Activated CD8-positive, alpha-beta memory T cell treated with anti-CD3 and anti-CD28 coated beads, Interleukin-2, amount 50 U/mL, for 1 hour (primary cell): ENCODE measurements around the gene C17orf107.
"Not testable (repeated sequence)": the region's sequence is repeated elsewhere in the genome, so short reads cannot be mapped to it uniquely, and the experiment has no call there.

Experiments used
- DNase-seq: peaks from one replicate; pipeline ENCODE4 v3.0.0-alpha.2; 2020; ENCODE audit errors: extremely low read depth

C17orf107 gene

GRCh38 chr17:4899341-4900230 lies at the start of gene C17orf107:
Gene C17orf107, plus strand, starts transcription at chr17:4899536. Its CDS starts 227 bp downstream, at chr17:4899763.
- DNase-seq = peak; percentile 92

GRCh38 chr17:4850246-4850645 lies 49.1 kb upstream of the C17orf107 start:
- no peak for DNase-seq

- DNase-seq = no peak
Observed at GRCh38 chr17:4851084-4851483, 48.3 kb upstream of the C17orf107 start.

DNA sequence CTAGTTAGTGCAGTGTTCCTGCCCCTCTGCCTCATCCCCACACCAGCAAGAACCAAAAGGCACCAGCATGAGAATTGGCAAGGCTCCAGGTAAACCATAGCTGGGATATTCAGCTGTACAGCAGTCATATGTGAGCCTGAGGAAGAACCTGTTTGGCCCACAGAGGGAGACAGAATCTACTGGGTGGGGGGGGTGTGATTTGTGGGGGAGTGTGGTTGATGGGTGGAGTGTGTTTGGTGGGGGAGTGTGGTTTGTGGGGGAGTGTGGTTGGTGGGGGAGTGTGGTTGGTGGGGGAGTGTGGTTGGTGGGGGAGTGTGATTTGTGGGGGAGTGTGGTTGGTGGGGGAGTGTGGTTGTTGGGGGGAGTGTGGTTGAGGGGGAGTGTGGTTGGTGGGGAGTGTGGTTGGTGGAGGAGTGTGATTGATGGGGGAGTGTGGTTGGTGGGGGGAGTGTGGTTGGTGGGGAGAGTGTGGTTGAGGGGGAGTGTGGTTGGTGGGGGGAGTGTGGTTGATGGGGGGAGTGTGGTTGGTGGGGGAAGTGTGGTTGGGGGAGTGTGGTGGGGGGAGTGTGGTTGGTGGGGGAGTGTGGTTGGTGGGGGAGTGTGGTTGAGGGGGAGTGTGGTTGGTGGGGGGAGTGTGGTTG lies 46.6 kb upstream of the C17orf107 start:
- DNase-seq = no peak

DNA sequence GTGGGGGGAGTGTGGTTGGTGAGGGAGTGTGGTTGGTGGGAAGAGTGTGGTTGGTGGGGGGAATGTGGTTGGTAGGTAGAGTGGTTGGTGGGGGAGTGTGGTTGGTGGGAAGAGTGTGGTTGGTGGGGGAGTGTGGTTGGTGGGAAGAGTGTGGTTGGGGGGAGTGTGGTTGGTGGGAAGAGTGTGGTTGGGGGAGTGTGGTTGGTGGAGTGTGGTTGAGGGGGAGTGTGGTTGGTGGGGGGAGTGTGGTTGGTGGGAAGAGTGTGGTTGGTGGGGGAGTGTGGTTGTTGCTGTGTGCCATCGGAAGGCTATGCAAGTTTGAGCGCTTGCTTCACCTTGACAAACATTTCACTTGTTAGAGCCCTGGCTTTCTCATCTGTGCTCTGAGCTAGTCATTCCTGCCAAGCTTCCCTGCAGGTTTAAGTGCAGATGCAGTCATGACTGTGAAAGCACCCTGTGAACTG lies 46.1 kb upstream of the C17orf107 start:
- no peak for DNase-seq

- DNase-seq = no peak
Observed at GRCh38 chr17:4854111-4854681, 45.1 kb upstream of the C17orf107 start.

DNA sequence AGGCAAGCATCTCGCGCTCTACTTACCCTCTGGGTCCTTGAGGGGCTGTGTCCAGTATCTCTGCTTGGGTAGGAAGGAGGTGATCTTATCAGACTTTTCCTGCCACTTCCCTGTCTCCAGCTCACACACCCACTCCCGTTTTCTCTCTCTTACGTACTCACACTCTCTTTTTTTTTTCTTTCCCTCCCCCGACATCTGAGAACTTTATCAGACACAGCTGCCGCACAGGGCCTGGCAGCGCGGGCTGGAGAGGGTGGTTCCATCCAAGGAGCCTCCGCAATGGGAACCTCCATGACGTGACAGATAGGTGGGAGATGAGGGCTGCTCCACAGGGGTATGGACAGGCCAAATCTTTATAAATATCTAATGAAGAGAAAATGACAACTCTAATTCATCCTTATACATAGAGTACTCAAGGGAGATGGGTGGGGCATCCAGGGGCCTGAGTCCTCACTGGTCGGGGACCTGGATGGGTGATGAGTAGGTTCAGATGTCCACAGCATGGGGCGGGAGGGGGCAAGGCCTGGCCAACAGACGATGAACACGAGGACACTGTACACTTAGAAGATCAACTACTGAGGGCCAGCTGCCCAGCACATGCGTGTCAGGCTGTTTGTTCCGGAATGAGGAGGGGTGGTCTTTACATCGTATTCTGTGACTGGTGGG lies 42.9 kb upstream of the C17orf107 start:
- no peak for DNase-seq

DNA sequence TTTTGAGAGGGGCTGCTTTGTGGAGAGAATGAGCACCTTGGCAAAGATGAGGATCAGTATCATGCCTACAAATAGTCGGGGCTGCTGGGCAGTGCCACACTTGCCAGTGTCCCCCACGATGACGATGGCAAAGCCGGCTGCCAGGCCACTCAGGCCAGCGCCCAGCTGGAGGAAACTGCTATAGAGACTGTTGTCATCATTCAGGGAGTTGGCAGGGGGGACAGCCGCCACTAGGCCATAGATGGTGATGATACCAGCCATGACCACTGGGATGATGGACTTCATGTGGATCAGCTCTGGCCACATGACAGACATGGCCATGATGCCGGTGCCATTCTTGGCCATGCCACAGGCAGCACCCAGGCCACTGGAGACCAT lies 42.4 kb upstream of the C17orf107 start:
- no peak for DNase-seq

GRCh38 chr17:4857347-4857746 lies 42.0 kb upstream of the C17orf107 start:
- DNase-seq = not testable (repeated sequence)

DNA sequence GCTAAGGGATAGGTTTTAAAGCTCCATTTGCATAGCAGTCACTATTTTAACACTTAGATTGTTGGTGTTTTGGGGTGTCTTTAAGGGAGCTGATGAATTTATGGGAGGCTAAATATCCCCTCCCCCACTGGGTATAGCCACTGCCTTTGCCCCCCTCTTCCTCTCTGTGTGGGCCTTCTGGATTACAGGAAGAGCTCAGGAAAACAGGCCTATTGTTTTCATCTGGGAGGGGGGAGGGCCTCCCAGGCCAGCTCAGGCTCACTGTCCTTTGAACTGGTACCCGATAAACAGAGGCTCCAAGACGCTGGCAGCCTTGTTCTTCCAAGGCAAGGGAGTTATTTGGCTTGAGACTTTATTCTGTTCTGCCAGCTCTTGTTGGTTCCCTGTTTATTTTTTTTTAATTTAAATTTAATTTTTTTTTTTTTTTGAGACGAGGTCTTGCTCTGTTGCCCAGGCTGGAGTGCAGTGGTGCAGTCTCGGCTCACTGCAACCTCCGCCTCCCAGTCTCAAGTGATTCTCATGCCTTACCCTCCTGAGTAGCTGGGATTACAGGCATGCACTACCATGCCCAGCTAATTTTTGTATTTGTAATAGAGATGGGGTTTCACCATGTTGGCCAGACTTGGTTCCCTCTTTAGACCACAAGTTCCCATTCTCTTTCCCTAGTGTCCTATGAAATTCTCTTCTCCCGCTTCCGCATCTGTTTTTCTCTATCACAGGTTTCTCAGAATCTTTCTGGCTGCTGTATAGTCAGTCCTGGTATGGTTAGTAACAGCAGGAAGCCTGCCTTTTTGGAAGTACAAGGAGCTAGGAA lies 41.1 kb upstream of the C17orf107 start:
- DNase-seq = no peak

GRCh38 chr17:4858882-4859260 lies 40.5 kb upstream of the C17orf107 start:
- no peak for DNase-seq

- DNase-seq = no peak
Observed at GRCh38 chr17:4859816-4860625, 39.3 kb upstream of the C17orf107 start.

DNA sequence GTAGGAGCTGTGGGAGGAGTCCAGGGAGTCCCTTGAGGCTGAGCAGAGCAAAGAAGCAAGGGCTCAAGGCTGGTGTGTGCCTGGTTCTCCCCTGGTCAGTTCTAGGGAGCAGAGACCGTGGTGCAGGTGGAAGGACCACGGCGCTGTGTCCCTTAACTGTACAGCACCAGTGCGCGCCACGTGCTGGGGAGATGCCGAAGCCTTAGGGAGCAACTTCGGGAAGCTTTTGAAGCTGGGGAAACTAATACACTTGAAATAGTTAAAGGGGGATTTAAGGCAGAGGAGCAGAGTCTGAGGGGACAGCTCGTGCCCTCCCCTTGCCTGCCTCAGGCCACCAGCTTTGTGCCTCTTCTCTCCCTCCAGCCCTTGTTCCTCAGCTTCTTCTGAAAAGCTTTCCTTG lies 38.7 kb upstream of the C17orf107 start:
- no peak for DNase-seq

- no peak for DNase-seq
Observed at GRCh38 chr17:4861052-4861451, 38.3 kb upstream of the C17orf107 start.

- DNase-seq = no peak
Observed at GRCh38 chr17:4862720-4863119, 36.6 kb upstream of the C17orf107 start.

DNA sequence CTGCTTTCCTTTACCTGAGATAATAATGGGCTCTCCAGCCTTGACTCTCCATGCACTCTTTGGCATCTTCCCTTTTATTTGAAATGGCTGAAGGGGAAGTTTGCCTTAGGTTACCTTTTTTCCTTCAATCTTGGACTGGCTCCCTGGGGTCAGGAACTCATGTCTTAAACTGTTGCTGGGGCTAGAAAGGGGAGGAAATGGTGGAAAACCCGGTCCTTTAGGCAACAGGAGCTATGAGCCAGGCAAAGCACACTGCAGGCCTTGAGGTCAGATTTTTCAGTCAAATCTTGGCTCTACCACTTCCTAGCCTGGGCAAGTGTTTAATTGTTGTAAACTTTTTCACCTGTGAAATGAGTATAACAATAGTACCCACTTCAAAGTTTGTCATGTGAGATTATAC lies 36.0 kb upstream of the C17orf107 start:
- no peak for DNase-seq

GRCh38 chr17:4867535-4867934 lies 31.8 kb upstream of the C17orf107 start:
- DNase-seq = not testable (repeated sequence)

GRCh38 chr17:4869058-4869998 lies 30.0 kb upstream of the C17orf107 start:
- not testable (repeated sequence) for DNase-seq

DNA sequence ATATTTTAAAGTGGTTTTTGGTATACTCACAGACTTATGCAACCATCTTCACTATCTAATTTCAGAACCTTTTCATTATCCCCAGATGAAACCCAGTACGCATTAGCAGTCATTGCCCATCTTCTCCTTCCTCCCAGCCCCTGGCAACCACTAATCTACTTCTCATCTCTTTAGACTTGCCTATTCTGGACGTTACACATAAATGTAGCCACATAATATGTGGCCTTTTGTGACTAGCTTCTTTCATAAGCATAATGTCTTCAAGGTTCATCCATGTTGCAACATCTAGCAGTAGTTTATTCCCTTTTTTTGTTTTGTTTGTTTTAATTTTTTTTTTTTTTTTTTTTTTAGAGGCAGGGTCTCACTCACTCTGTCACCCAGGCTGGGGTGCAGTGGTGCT lies 28.5 kb upstream of the C17orf107 start:
- DNase-seq = no peak
